NB4 (cell line): ENCODE measurements around the gene SIGLEC12.

Experiments
- DNase-seq: peaks from one replicate; pipeline ENCODE4 v3.0.0; 2010; ENCODE audit warnings: low read depth
- H3K4me3 ChIP-seq: one replicate; pipeline ENCODE4 v1.5.1; 2011; ENCODE audit warnings: mild to moderate bottlenecking, low read depth, low read length, moderate library complexity
- CTCF ChIP-seq: IDR thresholded peaks from one replicate; pipeline ENCODE4 v1.5.1; 2012; ENCODE audit warnings: low read depth, low read length
- MYC ChIP-seq: IDR thresholded peaks from 2 replicates; pipeline ENCODE4 v1.6.1; 2011; ENCODE audit warnings: low read depth, low read length
- POLR2A ChIP-seq: IDR thresholded peaks from 2 replicates; pipeline ENCODE4 v1.6.1; 2011; ENCODE audit warnings: mild to moderate bottlenecking; ENCODE audit not compliant: insufficient read length; ENCODE audit errors: extremely low read depth
- TF ChIP-seq, protein P1 (sequence below): IDR thresholded peaks from 2 replicates; pipeline ENCODE4 v1.6.1; 2011; ENCODE audit warnings: low read depth, low read length

Gene SIGLEC12

GRCh38 chr19:51514866-51515481, 13.4 kb upstream of the SIGLEC12 start:
- TF ChIP-seq POLR2A, result no peak
- TF ChIP-seq CTCF, result peak; percentile 57
- H3K4me3 ChIP-seq, result no peak overlapping the region
- DNase-seq, result peak; percentile 73

DNA sequence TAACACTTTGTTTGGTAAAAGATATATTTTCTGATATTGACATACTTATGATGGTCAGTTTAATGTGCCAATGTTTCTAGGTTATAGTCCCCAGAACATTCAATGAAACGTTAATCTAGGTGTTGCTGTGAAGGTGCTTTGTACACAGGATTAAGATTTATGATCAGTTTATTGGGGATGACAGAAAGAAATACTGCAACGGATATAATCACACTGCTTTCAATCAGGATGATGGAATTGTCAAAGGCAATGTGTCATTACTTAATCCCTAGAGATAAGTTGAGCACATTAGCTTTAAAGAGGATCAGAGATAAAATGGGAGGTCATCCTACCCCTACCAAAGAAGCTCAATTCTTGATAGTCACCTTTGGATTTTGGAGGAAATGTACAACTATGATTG, 12.4 kb upstream of the SIGLEC12 start:
- no peak overlapping the region for H3K4me3 ChIP-seq
- DNase-seq, result no peak
- no peak for TF ChIP-seq POLR2A
- TF ChIP-seq CTCF, result no peak
- TF ChIP-seq MYC, result no peak
- TF ChIP-seq, protein P1, sequence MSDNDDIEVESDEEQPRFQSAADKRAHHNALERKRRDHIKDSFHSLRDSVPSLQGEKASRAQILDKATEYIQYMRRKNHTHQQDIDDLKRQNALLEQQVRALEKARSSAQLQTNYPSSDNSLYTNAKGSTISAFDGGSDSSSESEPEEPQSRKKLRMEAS, result no peak

- no peak overlapping the region for H3K4me3 ChIP-seq
- peak; percentile 50 for DNase-seq
- TF ChIP-seq MYC (no peak), CTCF (peak; percentile 70)
- TF ChIP-seq, protein P1, result no peak
These were observed 9.8 kb upstream of the SIGLEC12 start for GRCh38 chr19:51511353-51511752.

DNA sequence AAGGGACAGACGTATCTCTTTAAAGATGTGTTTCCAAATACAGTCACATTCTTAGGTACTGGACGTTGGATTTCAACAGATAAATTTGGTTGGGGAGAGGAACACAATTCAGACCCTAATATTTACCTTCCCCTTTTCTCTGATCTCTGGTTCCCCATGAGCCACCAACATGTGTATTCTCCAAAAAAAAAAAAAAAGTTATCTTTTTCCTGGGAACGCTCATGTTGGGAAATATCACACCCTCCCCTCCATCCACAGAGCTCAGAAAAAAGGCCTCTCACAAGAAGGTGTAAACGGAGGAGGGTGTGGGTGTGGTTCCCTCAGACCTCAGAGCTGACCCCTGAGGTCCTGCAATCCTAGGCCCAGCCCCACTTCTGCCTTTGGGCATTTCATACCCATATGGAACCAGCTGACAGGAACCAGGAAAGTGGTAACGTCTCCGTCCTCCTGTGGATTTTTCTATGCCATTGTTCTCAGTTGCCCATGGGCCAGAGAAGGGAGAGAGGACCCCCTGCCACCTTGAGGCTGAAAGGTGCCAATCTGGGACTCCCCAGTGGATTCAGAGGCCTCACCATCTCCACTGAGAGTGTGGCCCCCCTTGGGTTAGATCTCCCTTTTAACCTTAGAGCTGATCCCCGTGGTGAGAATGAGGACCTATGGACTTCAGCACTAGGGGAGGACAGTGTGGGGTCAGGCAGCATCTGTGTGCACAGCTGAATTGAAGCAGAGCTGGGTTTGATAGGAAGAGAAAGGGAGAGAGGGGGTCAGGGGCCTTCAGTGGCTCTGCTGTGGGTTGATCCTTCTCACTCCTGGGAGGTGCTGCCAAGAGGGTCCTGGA, 8.4 kb upstream of the SIGLEC12 start:
- TF ChIP-seq CTCF (no peak), MYC (no peak), POLR2A (no peak)
- TF ChIP-seq, protein P1, result no peak
- H3K4me3 ChIP-seq, result no peak overlapping the region
- DNase-seq, result no peak

DNA sequence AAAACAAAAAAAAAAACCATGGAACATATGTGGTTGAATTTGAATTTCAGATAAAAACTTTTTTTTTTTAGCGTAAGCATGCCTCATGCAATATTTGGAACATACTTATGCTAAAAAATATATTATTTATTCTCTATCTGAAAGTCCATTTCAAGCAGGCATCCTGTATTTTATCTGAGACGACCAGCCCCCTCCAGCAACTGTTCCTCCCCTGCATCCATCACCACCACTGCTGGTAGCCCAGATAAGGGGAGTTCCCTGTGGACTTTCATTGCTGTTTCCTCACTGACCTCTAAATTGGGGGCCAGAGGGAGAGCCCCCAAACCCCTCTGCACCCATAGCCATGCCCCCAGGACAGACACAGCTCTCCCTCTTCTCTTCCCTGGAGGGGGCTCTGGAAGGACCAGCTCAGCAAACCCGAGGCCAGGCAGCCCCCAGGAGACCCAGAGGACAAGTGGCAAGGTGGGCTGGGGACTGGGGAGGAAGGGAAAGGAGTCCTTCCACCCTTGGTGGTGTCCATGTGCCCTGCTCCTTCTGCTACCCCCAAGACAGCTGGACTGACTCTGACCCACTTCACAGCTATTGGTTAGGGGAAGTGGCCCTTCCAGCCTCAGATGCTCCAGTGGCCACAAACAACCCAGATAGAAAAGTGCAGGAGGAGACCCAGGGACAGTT, 6.6 kb upstream of the SIGLEC12 start:
- no peak overlapping the region for H3K4me3 ChIP-seq
- TF ChIP-seq MYC, result no peak
- no peak for TF ChIP-seq CTCF
- TF ChIP-seq, protein P1, result no peak
- TF ChIP-seq POLR2A, result no peak
- DNase-seq, result no peak
